HG03045 (cell line): Measurements from ENCODE around the gene PCDHA6.
"Not testable (repeated sequence)": the region's sequence is repeated elsewhere in the genome, so short reads cannot be mapped to it uniquely, and the experiment has no call there.

Experiments used
- ATAC-seq: cut with Tn5 transposase; IDR thresholded peaks from one replicate; pipeline ENCODE4 v1.9.1; 2021; ENCODE audit warnings: mild to moderate bottlenecking, moderate library complexity; ENCODE audit not compliant: unreplicated experiment

The PCDHA6 gene, protein sequence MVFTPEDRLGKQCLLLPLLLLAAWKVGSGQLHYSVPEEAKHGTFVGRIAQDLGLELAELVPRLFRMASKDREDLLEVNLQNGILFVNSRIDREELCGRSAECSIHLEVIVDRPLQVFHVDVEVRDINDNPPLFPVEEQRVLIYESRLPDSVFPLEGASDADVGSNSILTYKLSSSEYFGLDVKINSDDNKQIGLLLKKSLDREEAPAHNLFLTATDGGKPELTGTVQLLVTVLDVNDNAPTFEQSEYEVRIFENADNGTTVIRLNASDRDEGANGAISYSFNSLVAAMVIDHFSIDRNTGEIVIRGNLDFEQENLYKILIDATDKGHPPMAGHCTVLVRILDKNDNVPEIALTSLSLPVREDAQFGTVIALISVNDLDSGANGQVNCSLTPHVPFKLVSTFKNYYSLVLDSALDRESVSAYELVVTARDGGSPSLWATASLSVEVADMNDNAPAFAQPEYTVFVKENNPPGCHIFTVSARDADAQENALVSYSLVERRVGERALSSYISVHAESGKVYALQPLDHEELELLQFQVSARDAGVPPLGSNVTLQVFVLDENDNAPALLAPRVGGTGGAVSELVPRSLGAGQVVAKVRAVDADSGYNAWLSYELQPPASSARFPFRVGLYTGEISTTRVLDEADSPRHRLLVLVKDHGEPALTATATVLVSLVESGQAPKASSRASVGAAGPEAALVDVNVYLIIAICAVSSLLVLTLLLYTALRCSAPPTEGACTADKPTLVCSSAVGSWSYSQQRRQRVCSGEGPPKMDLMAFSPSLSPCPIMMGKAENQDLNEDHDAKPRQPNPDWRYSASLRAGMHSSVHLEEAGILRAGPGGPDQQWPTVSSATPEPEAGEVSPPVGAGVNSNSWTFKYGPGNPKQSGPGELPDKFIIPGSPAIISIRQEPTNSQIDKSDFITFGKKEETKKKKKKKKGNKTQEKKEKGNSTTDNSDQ

DNA sequence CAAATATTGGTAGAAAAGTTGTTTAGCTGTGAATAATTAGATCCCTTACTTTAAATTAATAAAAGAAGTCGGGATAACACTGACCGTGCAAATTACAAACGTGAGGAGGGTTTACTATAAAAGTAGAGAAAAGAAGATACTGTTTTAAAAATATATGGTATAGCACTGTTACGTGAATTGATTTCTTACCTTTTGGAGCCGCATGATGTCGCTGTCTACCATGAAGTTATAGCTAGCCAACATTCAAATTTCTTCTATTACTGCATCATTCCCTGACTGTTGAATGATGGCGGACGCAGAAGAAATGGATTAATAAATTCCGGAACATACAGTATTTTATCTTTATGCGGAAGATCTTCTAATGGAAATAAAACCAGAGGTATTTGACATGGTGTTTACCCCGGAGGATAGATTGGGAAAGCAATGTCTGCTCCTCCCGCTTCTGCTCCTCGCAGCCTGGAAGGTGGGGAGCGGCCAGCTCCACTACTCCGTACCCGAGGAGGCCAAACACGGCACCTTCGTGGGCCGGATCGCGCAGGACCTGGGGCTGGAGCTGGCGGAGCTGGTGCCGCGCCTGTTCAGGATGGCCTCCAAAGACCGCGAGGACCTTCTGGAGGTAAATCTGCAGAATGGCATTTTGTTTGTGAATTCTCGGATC, at the start of gene PCDHA6:
Gene PCDHA6 (plus strand): TSS at position 257 of the 658 bp plus-strand sequence. CDS start 132 bp downstream, at position 389.
- no peak for ATAC-seq

DNA sequence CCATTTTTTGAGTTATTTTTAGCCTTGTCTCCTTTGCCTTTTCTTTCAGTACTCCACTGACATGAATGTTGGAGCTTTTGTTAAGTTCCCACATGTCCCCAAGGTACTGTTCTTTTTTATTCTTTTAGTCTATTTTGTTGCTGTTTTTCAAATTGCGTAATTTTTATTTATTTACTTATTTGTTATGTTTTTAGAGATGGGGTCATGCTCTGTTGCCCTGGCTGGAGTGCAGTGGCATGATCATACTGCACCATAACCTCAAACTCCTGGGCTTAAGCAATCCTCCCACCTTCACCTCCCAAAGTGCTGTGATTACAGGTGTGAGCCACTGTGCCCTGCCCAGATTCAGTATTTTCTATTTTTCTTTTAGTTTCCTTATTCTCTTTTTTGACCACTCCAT, 47.2 kb upstream of the PCDHA6 start:
- ATAC-seq = no peak

DNA sequence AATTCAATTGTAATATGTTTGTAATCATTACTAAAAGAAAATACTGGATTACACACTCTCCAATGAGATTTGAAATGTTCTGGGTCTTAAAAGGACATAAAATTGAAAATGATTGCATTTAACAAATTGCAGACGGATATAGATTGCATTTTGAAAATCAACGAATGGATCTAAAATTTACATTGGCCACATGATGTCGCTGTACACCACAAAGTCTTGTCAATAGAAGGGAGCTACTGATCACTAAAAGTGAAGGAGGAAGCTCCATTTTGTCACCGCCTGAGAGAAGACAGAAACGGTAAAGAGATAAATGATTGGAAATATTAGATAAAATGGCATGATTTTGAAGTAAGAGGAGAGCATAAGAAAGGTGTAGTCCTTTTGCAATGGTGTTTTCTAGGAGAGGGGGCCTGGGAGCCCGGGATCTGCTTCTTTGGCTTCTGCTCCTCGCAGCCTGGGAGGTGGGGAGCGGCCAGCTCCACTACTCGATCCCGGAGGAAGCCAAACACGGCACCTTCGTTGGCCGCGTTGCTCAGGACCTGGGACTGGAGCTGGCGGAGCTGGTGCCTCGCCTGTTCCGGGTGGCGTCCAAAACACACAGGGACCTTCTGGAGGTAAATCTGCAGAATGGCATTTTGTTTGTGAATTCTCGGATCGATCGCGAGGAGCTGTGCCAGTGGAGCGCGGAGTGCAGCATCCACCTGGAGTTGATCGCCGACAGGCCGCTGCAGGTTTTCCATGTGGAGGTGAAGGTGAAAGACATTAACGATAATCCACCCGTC, 41.7 kb upstream of the PCDHA6 start, which contains the start of gene PCDHA1:
Gene PCDHA1 (plus strand): TSS at position 236 of the 782 bp plus-strand sequence.
- no peak for ATAC-seq

DNA sequence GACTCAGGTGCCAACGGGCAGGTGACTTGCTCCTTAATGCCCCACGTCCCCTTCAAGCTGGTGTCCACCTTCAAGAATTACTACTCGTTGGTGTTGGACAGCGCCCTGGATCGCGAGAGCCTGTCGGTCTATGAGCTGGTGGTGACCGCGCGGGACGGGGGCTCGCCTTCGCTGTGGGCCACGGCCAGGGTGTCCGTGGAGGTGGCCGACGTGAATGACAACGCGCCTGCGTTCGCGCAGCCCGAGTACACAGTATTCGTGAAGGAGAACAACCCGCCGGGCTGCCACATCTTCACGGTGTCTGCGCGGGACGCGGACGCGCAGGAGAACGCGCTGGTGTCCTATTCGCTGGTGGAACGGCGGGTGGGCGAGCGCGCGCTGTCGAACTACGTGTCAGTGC, 40.3 kb upstream of the PCDHA6 start:
- not testable (repeated sequence) for ATAC-seq

DNA sequence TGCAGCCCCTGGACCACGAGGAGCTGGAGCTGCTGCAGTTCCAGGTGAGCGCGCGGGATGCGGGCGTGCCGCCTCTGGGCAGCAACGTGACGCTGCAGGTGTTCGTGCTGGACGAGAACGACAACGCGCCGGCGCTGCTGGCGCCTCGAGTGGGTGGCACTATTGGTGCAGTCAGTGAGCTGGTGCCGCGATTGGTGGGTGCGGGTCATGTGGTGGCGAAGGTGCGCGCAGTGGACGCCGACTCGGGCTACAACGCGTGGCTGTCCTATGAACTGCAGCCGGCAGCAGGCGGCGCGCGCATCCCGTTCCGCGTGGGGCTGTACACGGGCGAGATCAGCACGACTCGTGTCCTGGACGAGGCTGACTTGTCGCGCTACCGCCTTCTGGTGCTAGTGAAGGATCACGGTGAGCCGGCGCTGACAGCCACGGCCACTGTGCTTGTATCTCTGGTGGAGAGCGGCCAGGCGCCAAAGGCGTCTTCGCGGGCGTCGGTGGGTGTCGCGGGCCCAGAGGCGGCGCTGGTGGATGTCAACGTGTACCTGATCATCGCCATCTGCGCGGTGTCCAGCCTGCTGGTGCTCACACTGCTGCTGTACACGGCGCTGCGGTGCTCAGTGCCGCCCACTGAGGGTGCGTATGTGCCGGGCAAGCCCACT, 39.8 kb upstream of the PCDHA6 start:
- ATAC-seq = not testable (repeated sequence)

DNA sequence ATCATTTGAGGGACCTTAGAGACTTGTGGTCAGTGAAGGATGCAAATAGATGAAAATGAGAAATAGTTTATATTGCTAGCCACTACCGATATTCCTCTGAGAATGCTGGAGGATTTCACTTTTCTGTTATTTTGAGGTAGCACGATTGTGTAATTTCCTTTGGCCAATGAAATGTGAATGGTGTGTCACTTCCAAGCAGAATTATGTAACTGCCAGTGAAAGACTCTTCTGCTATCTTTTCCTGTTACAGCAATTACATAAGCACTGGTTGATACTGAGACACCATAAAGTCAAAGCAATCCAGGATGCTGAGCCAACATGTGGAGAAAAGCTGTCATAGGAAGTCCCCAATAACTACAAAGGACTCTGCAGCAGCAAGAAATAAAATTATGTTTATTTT, 36.7 kb upstream of the PCDHA6 start:
- ATAC-seq = no peak

DNA sequence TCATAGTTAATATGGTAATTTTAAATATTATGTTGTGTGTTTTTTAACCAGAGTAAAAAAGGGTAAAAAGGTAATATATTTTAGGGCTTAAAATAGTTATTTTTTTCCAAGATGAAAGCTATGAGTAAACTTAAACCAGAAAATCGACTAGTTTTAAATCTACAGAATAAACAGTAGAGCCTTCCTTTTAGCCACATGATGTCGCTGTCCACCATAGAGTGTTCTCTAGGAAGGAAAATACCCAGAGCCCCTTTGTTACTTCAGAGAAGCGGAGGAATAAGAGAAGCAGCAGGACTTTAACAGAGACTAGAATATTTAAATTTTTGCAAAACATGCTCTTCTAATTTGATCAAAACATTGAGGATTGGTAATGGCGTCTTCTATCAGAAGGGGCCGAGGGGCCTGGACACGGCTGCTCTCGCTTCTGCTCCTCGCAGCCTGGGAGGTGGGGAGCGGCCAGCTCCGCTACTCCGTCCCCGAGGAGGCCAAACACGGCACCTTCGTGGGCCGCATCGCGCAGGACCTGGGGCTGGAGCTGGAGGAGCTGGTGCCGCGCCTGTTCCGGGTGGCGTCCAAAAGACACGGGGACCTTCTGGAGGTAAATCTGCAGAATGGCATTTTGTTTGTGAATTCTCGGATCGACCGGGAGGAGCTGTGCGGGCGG, 33.0 kb upstream of the PCDHA6 start, which contains the start of gene PCDHA2:
Gene PCDHA2 (plus strand): TSS at position 258 of the 664 bp plus-strand sequence.
- no peak for ATAC-seq

DNA sequence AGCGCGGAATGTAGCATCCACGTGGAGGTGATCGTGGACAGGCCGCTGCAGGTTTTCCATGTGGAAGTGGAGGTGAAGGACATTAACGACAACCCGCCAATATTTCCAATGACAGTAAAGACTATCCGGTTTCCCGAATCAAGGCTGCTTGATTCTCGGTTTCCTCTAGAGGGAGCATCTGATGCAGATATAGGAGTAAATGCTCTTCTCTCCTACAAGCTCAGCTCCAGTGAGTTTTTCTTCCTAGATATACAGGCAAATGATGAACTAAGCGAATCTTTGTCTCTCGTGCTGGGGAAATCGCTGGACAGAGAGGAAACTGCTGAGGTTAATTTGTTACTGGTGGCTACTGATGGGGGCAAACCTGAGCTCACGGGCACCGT, 32.5 kb upstream of the PCDHA6 start:
- no peak for ATAC-seq

DNA sequence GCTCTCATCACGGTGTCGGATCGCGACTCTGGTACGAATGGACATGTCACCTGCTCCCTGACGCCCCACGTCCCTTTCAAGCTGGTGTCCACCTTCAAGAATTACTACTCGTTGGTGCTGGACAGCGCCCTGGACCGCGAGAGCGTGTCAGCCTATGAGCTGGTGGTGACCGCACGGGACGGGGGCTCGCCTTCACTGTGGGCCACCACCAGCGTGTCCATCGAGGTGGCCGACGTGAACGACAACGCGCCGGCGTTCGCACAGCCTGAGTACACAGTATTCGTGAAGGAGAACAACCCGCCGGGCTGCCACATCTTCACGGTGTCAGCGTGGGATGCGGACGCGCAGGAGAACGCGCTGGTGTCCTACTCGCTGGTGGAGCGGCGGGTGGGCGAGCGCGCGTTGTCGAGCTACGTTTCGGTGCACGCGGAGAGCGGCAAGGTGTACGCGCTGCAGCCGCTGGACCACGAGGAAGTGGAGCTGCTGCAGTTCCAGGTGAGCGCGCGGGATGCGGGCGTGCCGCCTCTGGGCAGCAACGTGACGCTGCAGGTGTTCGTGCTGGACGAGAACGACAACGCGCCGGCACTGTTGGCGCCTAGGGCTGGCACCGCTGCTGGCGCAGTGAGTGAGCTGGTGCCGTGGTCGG, 31.6 kb upstream of the PCDHA6 start:
- ATAC-seq = not testable (repeated sequence)

DNA sequence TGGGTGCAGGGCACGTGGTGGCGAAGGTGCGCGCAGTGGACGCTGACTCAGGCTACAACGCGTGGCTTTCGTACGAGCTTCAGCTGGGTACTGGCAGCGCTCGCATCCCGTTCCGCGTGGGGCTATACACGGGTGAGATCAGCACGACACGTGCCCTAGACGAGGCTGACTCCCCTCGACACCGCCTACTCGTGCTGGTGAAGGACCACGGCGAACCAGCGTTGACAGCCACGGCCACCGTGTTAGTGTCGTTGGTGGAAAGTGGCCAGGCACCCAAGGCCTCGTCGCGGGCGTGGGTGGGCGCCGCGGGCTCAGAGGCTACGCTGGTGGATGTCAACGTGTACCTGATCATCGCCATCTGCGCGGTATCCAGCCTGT, 31.1 kb upstream of the PCDHA6 start:
- no peak for ATAC-seq

DNA sequence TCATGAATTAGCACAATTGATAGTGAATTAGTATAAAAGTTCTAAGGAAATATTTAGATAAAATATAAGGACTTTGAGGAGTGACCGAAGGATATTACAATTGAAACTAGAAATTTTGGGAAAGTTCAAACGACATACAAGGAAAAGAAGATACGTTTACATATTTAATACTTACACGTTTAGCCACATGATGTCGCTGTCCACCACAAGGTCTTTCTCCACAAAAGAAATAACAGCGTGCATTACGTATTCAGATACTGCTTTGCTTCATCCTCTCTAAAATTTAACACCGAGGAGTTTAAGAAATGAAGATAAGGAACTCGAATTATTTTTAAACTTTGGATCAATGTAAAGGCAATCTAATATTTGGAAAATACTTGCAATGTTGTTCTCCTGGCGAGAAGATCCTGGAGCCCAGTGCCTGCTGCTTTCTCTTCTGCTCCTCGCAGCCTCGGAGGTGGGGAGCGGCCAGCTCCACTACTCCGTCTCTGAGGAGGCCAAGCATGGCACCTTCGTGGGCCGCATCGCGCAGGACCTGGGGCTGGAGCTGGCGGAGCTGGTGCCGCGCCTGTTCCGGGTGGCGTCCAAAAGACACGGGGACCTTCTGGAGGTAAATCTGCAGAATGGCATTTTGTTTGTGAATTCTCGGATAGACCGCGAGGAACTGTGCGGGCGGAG, 26.8 kb upstream of the PCDHA6 start, which contains the start of gene PCDHA3:
Gene PCDHA3 (plus strand): TSS at position 242 of the 678 bp plus-strand sequence.
- ATAC-seq = no peak

DNA sequence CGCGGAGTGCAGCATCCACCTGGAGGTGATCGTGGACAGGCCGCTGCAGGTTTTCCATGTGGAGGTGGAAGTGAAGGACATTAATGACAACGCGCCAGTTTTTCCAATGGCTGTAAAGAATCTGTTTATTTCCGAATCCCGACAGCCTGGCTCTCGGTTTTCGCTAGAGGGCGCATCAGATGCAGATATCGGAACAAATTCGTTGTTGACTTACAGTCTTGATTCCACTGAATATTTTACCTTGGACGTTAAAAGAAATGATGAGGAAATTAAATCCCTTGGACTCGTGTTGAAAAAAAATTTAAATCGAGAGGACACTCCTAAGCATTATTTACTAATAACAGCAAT, 26.3 kb upstream of the PCDHA6 start:
- ATAC-seq = no peak

DNA sequence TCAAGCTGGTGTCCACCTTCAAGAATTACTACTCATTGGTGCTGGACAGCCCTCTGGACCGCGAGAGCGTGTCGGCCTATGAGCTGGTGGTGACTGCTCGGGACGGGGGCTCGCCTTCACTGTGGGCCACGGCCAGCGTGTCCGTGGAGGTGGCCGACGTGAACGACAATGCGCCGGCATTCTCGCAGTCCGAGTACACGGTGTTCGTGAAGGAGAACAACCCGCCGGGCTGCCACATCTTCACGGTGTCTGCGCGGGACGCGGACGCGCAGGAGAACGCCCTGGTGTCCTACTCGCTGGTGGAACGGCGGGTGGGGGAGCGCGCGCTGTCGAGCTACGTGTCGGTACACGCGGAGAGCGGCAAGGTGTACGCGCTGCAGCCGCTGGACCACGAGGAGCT, 25.4 kb upstream of the PCDHA6 start:
- ATAC-seq = not testable (repeated sequence)

DNA sequence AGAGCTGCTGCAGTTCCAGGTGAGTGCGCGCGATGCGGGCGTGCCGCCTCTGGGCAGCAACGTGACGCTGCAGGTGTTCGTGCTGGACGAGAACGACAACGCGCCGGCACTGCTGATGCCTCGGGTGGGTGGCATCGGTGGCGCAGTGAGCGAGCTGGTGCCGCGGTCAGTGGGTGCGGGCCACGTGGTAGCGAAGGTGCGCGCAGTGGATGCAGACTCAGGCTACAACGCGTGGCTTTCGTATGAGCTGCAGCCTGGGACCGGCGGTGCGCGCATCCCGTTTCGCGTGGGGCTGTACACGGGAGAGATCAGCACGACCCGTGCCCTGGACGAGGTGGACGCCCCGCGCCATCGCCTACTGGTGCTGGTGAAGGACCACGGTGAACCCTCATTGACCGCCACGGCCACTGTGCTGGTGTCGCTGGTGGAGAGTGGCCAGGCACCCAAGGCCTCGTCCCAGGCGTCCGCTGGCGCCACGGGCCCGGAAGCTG, 24.9 kb upstream of the PCDHA6 start:
- ATAC-seq = no peak

DNA sequence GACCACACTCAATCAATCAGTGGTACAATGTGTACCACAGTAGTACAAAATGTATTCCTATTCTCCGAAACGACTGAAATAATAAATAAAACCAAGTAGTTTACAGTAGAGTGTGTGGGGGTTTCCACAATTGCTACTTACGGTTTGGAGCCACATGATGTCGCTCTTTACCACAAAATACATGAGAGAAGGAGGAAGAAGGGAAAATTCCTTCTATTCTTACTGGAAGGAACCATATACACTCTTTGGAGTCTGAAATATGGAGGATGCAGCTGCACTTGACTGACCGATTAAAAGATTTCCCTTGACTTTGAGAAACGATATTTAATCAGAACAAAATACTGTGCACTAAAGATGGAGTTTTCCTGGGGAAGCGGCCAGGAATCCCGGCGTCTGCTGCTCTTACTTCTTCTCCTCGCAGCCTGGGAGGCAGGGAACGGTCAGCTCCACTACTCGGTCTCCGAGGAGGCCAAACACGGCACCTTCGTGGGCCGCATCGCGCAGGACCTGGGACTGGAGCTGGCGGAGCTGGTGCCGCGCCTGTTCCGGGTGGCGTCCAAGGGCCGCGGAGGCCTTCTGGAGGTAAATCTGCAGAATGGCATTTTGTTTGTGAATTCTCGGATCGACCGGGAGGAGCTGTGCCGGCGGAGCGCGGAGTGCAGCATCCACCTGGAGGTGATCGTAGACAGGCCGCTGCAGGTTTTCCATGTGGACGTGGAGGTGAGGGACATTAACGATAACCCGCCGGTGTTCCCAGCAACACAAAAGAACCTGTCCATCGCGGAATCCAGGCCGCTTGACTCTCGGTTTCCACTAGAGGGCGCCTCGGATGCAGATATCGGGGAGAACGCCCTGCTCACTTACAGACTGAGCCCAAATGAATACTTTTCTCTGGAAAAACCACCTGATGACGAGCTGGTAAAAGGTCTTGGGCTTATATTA, 20.7 kb upstream of the PCDHA6 start, which contains the start of gene PCDHA4:
Gene PCDHA4 (plus strand): TSS at position 235 of the 942 bp plus-strand sequence.
- no peak for ATAC-seq

DNA sequence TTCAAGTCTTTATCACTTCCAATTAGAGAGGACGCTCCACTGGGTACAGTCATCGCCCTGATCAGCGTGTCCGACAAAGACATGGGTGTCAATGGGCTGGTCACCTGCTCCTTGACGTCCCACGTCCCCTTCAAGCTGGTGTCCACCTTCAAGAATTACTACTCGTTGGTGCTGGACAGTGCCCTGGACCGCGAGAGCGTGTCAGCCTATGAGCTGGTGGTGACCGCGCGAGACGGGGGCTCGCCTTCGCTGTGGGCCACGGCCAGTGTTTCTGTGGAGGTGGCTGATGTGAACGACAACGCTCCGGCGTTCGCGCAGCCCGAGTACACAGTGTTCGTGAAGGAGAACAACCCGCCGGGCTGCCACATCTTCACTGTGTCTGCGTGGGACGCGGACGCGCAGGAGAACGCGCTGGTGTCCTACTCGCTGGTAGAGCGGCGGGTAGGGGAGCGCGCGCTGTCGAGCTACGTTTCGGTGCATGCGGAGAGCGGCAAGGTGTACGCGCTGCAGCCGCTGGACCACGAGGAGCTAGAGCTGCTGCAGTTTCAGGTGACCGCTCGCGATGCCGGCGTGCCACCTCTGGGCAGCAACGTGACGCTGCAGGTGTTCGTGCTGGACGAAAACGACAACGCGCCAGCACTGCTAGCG, 19.4 kb upstream of the PCDHA6 start:
- not testable (repeated sequence) for ATAC-seq
